ENCODE measurements around the gene ASCC3. TPM values are rescaled to one million over a fixed set of nuclear protein-coding genes. Genes with fewer than 3 reads are reported as not detected.

Gene ASCC3
- total RNA-seq, 2 donors from 2014 or later = 61.7 to 81.6 TPM

GRCh38 chr6:100574836-100575235, 306.3 kb downstream of the ASCC3 start:
- DNase-seq (ENCODE audit: low spot score) (no peak), ATAC-seq (no peak)
- Mint-ChIP-seq H3K27ac (no peak overlapping the region), H3K27me3 (no peaks in the 10 kb centered on the region), H3K4me3 (no peak overlapping the region), H3K36me3 (peaks cover 26% of the 10 kb centered on the region), H3K9me3 (peaks cover 6% of the 10 kb centered on the region), H3K4me1 (ENCODE audit: low read depth in 2 of 2) (peaks cover 0 to 7% of the 10 kb centered on the region in 2 donors)

DNA sequence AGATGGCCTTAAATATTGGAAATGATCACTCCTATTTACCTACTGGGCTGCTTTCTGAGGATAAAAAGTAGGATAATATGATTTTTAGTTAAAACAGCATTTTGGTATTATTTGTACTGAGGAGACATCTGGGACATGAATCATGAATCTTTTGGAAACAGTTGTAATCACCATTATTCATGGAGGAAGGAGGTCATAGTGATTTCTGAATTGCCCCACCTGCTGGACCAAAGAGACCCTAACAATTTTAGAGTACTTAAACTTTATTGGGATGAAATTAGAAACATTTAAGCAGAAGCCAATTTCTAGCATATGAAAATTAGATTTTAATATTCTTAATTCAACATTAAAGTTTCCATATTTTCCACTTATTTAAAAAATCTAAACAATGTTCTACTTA, 308.0 kb downstream of the ASCC3 start:
- Mint-ChIP-seq H3K4me3 (no peak overlapping the region), H3K27ac (no peak overlapping the region), H3K4me1 (ENCODE audit: low read depth in 2 of 2) (peaks cover 0 to 7% of the 10 kb centered on the region in 2 donors), H3K36me3 (peaks cover 19% of the 10 kb centered on the region), H3K27me3 (no peaks in the 10 kb centered on the region), H3K9me3 (peaks cover 6% of the 10 kb centered on the region)
- ATAC-seq (no peak), DNase-seq (ENCODE audit: low spot score) (no peak)

GRCh38 chr6:100568255-100568654, 312.9 kb downstream of the ASCC3 start:
- Mint-ChIP-seq H3K27ac (no peak overlapping the region), H3K27me3 (no peaks in the 10 kb centered on the region), H3K4me3 (no peak overlapping the region), H3K36me3 (peaks cover 19% of the 10 kb centered on the region), H3K9me3 (peaks cover 6% of the 10 kb centered on the region), H3K4me1 (ENCODE audit: low read depth in 2 of 2) (peaks cover 0 to 7% of the 10 kb centered on the region in 2 donors)
- no peak for ATAC-seq
- DNase-seq (ENCODE audit: low spot score) = no peak

GRCh38 chr6:100566563-100566962, 314.6 kb downstream of the ASCC3 start:
- Mint-ChIP-seq H3K4me1 (ENCODE audit: low read depth in 2 of 2) (peaks cover 0 to 7% of the 10 kb centered on the region in 2 donors), H3K4me3 (no peak overlapping the region), H3K27me3 (no peaks in the 10 kb centered on the region), H3K9me3 (peaks cover 6% of the 10 kb centered on the region), H3K36me3 (peaks cover 19% of the 10 kb centered on the region), H3K27ac (no peak overlapping the region)
- no peak for ATAC-seq
- DNase-seq (ENCODE audit: low spot score) = no peak

DNA sequence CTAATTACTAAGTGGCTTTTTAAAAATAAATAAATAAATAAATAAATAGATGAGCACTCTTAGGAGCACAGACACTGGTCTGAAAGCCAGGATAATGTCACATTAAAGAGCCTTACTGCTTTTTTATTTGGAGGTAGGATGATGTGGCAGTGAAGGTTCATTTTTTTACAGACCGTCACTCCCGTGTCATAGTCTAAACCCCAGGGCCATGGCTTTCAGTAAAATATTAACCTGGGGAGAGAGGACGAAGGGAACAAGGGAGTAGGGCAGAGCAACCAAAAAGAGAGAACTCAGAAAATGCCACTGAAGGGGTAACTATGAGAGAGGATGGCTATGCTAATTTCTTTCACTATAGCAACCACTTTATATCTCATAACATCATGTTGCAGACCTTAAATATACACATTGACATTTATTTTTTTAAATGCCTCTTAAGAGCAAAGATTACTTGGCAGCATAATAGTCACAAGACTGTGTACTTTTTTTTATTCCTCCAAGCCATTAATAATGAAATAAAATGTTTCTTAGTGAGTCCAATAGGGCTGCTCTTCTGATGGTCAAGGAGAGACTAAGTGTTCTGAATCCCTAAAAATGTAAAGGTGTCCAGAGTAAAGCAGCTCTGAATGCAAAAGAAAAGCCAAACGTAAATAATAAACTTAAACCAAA, 315.6 kb downstream of the ASCC3 start:
- H3K4me3 Mint-ChIP-seq = no peak overlapping the region
- no peaks in the 10 kb centered on the region for H3K27me3 Mint-ChIP-seq
- H3K27ac Mint-ChIP-seq = no peak overlapping the region
- H3K4me1 Mint-ChIP-seq (ENCODE audit: low read depth in 2 of 2) = peaks cover 0 to 5% of the 10 kb centered on the region in 2 donors
- H3K9me3 Mint-ChIP-seq = peaks cover 3% of the 10 kb centered on the region
- peaks cover 9% of the 10 kb centered on the region for H3K36me3 Mint-ChIP-seq
- no peak for DNase-seq (ENCODE audit: low spot score)
- no peak for ATAC-seq

DNA sequence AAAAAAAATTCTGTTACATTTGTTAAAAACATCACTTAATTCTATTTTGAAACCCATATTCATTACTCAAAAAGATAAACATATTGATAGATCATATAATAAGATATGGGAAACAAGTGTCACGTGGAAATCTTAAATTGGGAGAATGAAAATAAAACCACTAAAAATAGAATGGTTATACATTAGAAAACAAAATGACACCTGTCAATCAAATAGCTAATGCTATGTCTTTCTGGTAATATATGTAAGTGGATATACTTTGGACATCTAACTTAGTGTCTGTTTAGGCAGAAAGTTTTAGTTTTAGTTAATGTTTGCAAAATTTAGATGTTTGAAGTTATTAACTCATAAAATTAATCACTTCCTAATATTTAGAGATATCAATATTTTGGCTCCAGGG, 321.3 kb downstream of the ASCC3 start:
- no peak for ATAC-seq
- H3K27me3 Mint-ChIP-seq = no peaks in the 10 kb centered on the region

DNA sequence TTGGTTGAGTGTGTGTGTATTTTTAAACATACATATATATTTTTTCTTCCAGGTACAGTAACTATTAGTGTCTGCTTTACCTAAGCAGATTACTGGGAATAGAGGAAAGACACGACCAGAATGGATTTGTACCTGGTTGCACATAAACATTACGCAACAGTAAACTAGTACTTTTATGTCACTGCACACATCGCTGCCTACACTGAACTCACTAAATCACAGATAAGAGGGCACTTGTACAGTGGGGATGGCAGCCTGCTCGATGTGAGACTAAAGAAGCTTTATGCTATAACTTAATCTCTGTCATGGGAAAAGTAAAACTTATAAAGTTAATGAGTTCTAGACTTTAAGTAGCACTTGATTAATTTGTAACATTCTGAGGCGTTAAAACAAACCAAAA, 326.9 kb downstream of the ASCC3 start:
- no peaks in the 10 kb centered on the region for H3K36me3 Mint-ChIP-seq
- DNase-seq (ENCODE audit: low spot score) (no peak), ATAC-seq (no peak)
- no peak overlapping the region for H3K27ac Mint-ChIP-seq
- H3K4me1 Mint-ChIP-seq (ENCODE audit: low read depth in 2 of 2) = peaks cover 0 to 5% of the 10 kb centered on the region in 2 donors
- H3K4me3 Mint-ChIP-seq = no peak overlapping the region
- no peaks in the 10 kb centered on the region for H3K27me3 Mint-ChIP-seq
- no peaks in the 10 kb centered on the region for H3K9me3 Mint-ChIP-seq

More for the DNA sequence above, 321.3 kb downstream of the ASCC3 start:
- no peaks in the 10 kb centered on the region for H3K9me3 Mint-ChIP-seq
- no peak overlapping the region for H3K4me3 Mint-ChIP-seq
- H3K4me1 Mint-ChIP-seq (ENCODE audit: low read depth in 2 of 2) = no peaks in the 10 kb centered on the region
- no peak for DNase-seq (ENCODE audit: low spot score)
- H3K36me3 Mint-ChIP-seq = no peaks in the 10 kb centered on the region
- H3K27ac Mint-ChIP-seq = no peak overlapping the region

DNA sequence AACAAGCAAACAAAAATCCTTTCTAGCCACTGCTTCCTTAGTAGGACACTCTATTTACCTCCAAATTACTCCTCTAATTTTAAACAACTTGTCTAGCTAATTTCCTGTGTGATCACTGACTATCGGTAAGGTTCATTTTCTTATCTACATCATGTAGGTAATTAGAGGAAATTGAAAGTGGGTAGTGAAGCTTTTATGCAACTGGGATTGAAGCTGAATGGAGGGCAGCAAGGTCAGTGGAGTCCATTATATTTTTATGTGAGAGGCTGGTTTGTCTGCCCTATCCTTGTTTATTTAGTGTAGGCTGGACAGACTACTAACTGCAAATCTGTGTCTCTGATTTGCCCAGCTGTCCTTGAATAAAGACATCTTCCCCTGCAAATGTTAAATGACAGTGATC, 327.9 kb downstream of the ASCC3 start:
- Mint-ChIP-seq H3K4me1 (ENCODE audit: low read depth in 2 of 2) (peaks cover 0 to 5% of the 10 kb centered on the region in 2 donors), H3K4me3 (no peak overlapping the region), H3K27me3 (no peaks in the 10 kb centered on the region), H3K36me3 (no peaks in the 10 kb centered on the region), H3K27ac (no peak overlapping the region), H3K9me3 (no peaks in the 10 kb centered on the region)
- ATAC-seq = no peak
- DNase-seq (ENCODE audit: low spot score) = no peak

GRCh38 chr6:100549406-100550167, 331.5 kb downstream of the ASCC3 start:
- Mint-ChIP-seq H3K27ac (no peak overlapping the region), H3K9me3 (no peaks in the 10 kb centered on the region), H3K4me1 (ENCODE audit: low read depth in 2 of 2) (peaks cover 0 to 5% of the 10 kb centered on the region in 2 donors), H3K27me3 (no peaks in the 10 kb centered on the region), H3K4me3 (no peak overlapping the region), H3K36me3 (no peaks in the 10 kb centered on the region)
- DNase-seq (ENCODE audit: low spot score) (no peak), ATAC-seq (no peak)

DNA sequence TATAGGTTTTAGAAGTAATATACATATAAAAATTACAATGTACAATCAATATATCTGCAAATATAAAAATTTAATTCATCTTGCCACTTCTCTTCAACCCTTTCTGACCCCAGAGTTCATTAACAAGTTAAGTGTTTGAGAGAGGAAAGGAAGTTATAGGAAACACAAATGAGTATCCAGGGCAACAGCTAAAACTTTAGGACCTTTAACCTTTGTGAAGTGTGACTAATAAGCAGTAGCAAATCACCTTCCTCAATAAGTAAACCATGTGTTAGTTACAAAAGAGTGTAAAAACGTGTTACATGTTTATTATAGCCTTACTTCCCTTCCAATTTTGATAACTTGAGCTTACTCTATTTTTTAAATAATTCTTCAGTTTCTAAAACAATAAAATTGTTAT, 343.0 kb downstream of the ASCC3 start:
- ATAC-seq (no peak), DNase-seq (ENCODE audit: low spot score) (no peak)
- peaks cover 36% of the 10 kb centered on the region for H3K36me3 Mint-ChIP-seq

GRCh38 chr6:100518588-100518987, 362.5 kb downstream of the ASCC3 start:
- no peaks in the 10 kb centered on the region for H3K27me3 Mint-ChIP-seq
- DNase-seq (ENCODE audit: low spot score) (no peak), ATAC-seq (no peak)
- H3K4me1 Mint-ChIP-seq (ENCODE audit: low read depth in 2 of 2) = no peaks in the 10 kb centered on the region
- no peaks in the 10 kb centered on the region for H3K9me3 Mint-ChIP-seq
- H3K36me3 Mint-ChIP-seq = peaks cover 8% of the 10 kb centered on the region
- H3K4me3 Mint-ChIP-seq = no peak overlapping the region
- no peak overlapping the region for H3K27ac Mint-ChIP-seq

More for the DNA sequence above, 343.0 kb downstream of the ASCC3 start:
- Mint-ChIP-seq H3K27me3 (no peaks in the 10 kb centered on the region), H3K9me3 (no peaks in the 10 kb centered on the region), H3K27ac (no peak overlapping the region), H3K4me1 (ENCODE audit: low read depth in 2 of 2) (peaks cover 4 to 6% of the 10 kb centered on the region in 2 donors), H3K4me3 (no peak overlapping the region)

DNA sequence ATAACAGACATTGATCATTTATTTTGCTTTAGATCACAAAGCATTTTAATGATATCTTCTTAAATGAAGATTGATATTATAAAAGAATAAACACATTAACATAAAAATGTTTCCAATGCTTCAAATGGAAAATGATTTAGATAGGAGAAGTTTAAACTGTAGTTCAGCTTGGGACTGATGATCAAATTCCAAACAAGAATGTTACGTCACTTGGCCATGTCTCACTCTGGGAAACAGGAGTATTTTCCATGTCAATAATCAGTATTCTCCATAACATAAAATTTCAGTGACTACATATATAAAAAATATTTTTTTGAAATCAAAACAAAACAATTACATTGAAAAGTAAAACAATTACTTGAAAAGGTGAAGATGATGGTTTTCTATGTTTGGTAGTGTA, 363.5 kb downstream of the ASCC3 start:
- H3K4me3 Mint-ChIP-seq = no peak overlapping the region
- no peak overlapping the region for H3K27ac Mint-ChIP-seq
- H3K27me3 Mint-ChIP-seq = no peaks in the 10 kb centered on the region
- no peak for ATAC-seq
- no peak for DNase-seq (ENCODE audit: low spot score)
- H3K4me1 Mint-ChIP-seq (ENCODE audit: low read depth in 2 of 2) = no peaks in the 10 kb centered on the region
- no peaks in the 10 kb centered on the region for H3K9me3 Mint-ChIP-seq
- H3K36me3 Mint-ChIP-seq = peaks cover 12% of the 10 kb centered on the region

DNA sequence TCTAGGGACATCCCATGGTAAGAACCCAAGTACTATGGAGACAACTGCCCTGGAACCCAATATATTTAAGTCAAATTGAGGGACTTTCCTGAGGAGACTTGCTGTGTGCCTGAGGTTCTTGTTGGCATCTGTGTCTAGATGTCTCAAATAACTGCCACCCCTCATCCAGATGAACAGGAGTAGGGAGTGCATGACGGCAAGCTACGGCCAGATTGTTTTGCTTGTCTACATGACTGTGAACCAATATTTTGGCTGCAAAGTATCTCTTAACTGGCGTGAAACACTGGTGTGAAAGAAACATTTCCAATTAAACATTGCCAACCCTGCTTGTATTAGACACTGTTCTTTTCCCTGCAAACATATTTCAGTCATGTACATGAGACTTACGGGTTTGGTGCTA, 364.0 kb downstream of the ASCC3 start:
- H3K36me3 Mint-ChIP-seq = peaks cover 15% of the 10 kb centered on the region
- H3K27ac Mint-ChIP-seq = no peak overlapping the region
- H3K4me1 Mint-ChIP-seq (ENCODE audit: low read depth in 2 of 2) = no peaks in the 10 kb centered on the region
- H3K4me3 Mint-ChIP-seq = no peak overlapping the region
- H3K27me3 Mint-ChIP-seq = no peaks in the 10 kb centered on the region
- ATAC-seq (no peak), DNase-seq (ENCODE audit: low spot score) (no peak)
- H3K9me3 Mint-ChIP-seq = no peaks in the 10 kb centered on the region

- ATAC-seq (no peak), DNase-seq (ENCODE audit: low spot score) (no peak)
- H3K36me3 Mint-ChIP-seq = peaks cover 22% of the 10 kb centered on the region
- H3K27me3 Mint-ChIP-seq = no peaks in the 10 kb centered on the region
- H3K27ac Mint-ChIP-seq = no peak overlapping the region
- no peak overlapping the region for H3K4me3 Mint-ChIP-seq
- no peaks in the 10 kb centered on the region for H3K4me1 Mint-ChIP-seq (ENCODE audit: low read depth in 2 of 2)
- H3K9me3 Mint-ChIP-seq = no peaks in the 10 kb centered on the region
Observed at GRCh38 chr6:100514660-100515059, 366.5 kb downstream of the ASCC3 start.
